Type B pancreatic cell (in vitro differentiated cells): ENCODE results near the gene KRT33A. TPM values are rescaled to one million over a fixed set of nuclear protein-coding genes. Genes with fewer than 3 reads are reported as not detected.

Experiments used
- DNase-seq: peaks from one replicate; pipeline ENCODE4 v3.0.0; 2021; ENCODE audit warnings: mixed read lengths; ENCODE audit not compliant: unreplicated experiment; ENCODE audit errors: extremely low spot score
- H3K27ac Mint-ChIP-seq: 2 replicates; pipeline ENCODE4 v1.8.0; 2021; ENCODE audit warnings: mild to moderate bottlenecking, mixed read lengths
- H3K27me3 Mint-ChIP-seq: 2 replicates; pipeline ENCODE4 v1.8.0; 2021; ENCODE audit warnings: mixed read lengths
- H3K36me3 Mint-ChIP-seq: 2 replicates; pipeline ENCODE4 v1.8.0; 2021; ENCODE audit warnings: mixed read lengths
- H3K4me1 Mint-ChIP-seq: one replicate; pipeline ENCODE4 v1.8.0; 2021; ENCODE audit warnings: mixed read lengths; ENCODE audit not compliant: unreplicated experiment
- H3K4me3 Mint-ChIP-seq: 2 replicates; pipeline ENCODE4 v1.8.0; 2021; ENCODE audit warnings: mild to moderate bottlenecking, mixed read lengths
- H3K9me3 Mint-ChIP-seq: 2 replicates; pipeline ENCODE4 v1.8.0; 2021; ENCODE audit warnings: mixed read lengths
- CTCF ChIP-seq: fragments of 200-600 bp; sonication (generic); conservative IDR thresholded peaks from 2 replicates; pipeline ENCODE4 v1.5.0; 2021; ENCODE audit warnings: antibody characterized with exemption, mild to moderate bottlenecking
- total RNA-seq: library from RNA; stranded (reverse); gene quantifications from 2 replicates; pipeline ENCODE4 v1.2.1, GENCODE V29; 2021; ENCODE audit warnings: low replicate concordance

Gene KRT33A
- total RNA-seq, 1 donor from 2014 or later, result 0.24 TPM

- H3K9me3 Mint-ChIP-seq, result peaks cover 15% of the 10 kb centered on the region
- H3K4me3 Mint-ChIP-seq, result no peak overlapping the region
- H3K27me3 Mint-ChIP-seq, result no peaks in the 10 kb centered on the region
- H3K4me1 Mint-ChIP-seq, result peaks cover 6% of the 10 kb centered on the region
- H3K36me3 Mint-ChIP-seq, result no peaks in the 10 kb centered on the region
- no peak for TF ChIP-seq CTCF
- no peak for DNase-seq
- H3K27ac Mint-ChIP-seq, result no peak overlapping the region
Measured at GRCh38 chr17:41318231-41318630, 32.4 kb downstream of the KRT33A start.

DNA sequence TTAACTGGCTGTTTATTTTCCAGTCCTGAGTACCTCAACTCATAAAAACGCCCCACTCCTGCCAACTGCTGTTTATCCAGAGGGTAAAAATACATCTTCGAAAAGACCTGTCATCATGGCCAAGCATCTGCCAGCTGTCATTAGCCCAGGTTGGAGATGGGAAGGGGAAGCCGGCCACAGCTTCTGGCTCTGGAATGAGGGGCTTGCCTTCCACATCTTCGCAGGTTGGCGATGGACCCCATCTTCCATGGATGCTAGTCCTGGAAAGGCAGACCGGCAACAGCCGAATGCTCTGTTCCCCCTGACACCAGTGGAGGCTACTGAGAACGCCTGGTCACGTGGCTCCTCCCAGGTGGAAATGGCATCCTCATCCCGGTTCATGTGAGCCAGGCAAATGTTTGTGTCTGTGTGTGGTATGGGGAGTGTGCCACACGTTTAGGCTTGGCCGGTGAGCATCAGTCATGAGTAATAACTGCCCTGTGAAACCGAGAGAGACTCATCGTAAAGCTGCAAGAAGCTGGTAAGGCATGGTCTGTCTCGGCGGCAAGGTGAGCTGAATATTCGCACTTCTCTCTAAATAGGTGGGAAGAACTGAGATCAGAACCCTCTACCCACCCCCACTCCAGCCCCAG lies 34.7 kb downstream of the KRT33A start:
- H3K4me3 Mint-ChIP-seq, result no peak overlapping the region
- no peak overlapping the region for H3K27ac Mint-ChIP-seq
- TF ChIP-seq CTCF, result no peak
- no peaks in the 10 kb centered on the region for H3K36me3 Mint-ChIP-seq
- peaks cover 15% of the 10 kb centered on the region for H3K9me3 Mint-ChIP-seq
- no peak for DNase-seq
- H3K27me3 Mint-ChIP-seq, result peaks cover 4% of the 10 kb centered on the region
- no peaks in the 10 kb centered on the region for H3K4me1 Mint-ChIP-seq

GRCh38 chr17:41315204-41315794 lies 35.3 kb downstream of the KRT33A start, which contains the start of gene KRTAP17-1:
Gene KRTAP17-1 (minus strand): TSS chr17:41315710. CDS start chr17:41315650, 60 bp downstream.
- Mint-ChIP-seq H3K4me1 (no peaks in the 10 kb centered on the region), H3K9me3 (peaks cover 11% of the 10 kb centered on the region), H3K4me3 (no peak within 1 kb of the TSS), H3K36me3 (no peaks in the 10 kb centered on the region), H3K27ac (no peak within 1 kb of the TSS), H3K27me3 (peaks cover 4% of the 10 kb centered on the region)
- TF ChIP-seq CTCF, result no peak
- DNase-seq, result no peak

GRCh38 chr17:41311111-41311510 lies 39.5 kb downstream of the KRT33A start:
- Mint-ChIP-seq H3K27me3 (peaks cover 4% of the 10 kb centered on the region), H3K9me3 (peaks cover 6% of the 10 kb centered on the region), H3K27ac (no peak overlapping the region), H3K36me3 (no peaks in the 10 kb centered on the region), H3K4me3 (no peak overlapping the region), H3K4me1 (no peaks in the 10 kb centered on the region)
- TF ChIP-seq CTCF, result no peak
- DNase-seq, result no peak

DNA sequence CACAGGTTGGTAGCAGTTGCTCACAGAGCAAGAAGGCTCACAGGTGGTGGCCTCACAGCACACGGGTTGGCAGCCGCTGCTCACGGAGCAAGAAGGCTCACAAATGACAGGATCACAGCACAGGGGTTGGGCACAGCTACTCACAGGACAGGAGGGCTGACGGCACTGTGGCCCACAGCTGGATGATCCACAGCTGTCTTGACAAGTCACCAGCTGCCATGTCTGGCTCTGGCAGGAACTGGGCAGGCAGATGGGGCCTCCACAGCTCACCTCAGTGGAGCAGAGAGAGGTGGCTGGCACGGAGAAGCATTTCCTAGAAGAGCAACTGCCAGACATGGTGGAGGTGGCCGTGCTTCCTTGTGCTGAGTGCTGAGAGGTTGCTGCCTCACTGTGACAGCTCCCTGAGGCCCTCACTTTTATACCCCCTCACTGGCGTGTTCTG lies 41.7 kb downstream of the KRT33A start, which contains the start of gene KRTAP16-1:
Gene KRTAP16-1, minus strand, starts transcription at position 392 of the 442 bp plus-strand sequence. Its CDS starts 56 bp downstream, at position 336.
- Mint-ChIP-seq H3K4me1 (no peaks in the 10 kb centered on the region), H3K9me3 (peaks cover 6% of the 10 kb centered on the region), H3K36me3 (no peaks in the 10 kb centered on the region), H3K27ac (no peak within 1 kb of the TSS), H3K27me3 (peaks cover 4% of the 10 kb centered on the region), H3K4me3 (no peak within 1 kb of the TSS)
- DNase-seq, result no peak
- no peak for TF ChIP-seq CTCF
